LNCaP clone FGC (cell line): ENCODE measurements around the gene RELN.
A peak's percentile ranks its signal among the peaks of the same experiment; 100 is the strongest.

Experiments
- DNase-seq: peaks from one replicate; pipeline ENCODE4 v3.0.0-alpha.2; 2011; ENCODE audit warnings: low read depth
- H3K4me3 ChIP-seq: 2 replicates; pipeline ENCODE4 v1.5.1; 2011; ENCODE audit warnings: mild to moderate bottlenecking, low read depth, low read length, control low read depth
- CTCF ChIP-seq: IDR thresholded peaks from 2 replicates; pipeline ENCODE4 v1.5.1; 2012; ENCODE audit warnings: mild to moderate bottlenecking; ENCODE audit not compliant: control insufficient read depth, insufficient read depth; ENCODE audit errors: extremely low read depth

The RELN gene

GRCh38 chr7:103445228-103446048, 544.0 kb downstream of the RELN start:
- H3K4me3 ChIP-seq, result no peak overlapping the region
- TF ChIP-seq CTCF, result no peak
- no peak for DNase-seq

- DNase-seq, result no peak
- H3K4me3 ChIP-seq, result no peak overlapping the region
- TF ChIP-seq CTCF, result no peak
Measured at GRCh38 chr7:103439661-103440060, 549.8 kb downstream of the RELN start.

- DNase-seq, result no peak
- TF ChIP-seq CTCF, result no peak
- no peak overlapping the region for H3K4me3 ChIP-seq
Measured at GRCh38 chr7:103437623-103438022, 551.8 kb downstream of the RELN start.

GRCh38 chr7:103432712-103433111, 556.7 kb downstream of the RELN start:
- TF ChIP-seq CTCF, result no peak
- peak; percentile 19 for DNase-seq
- H3K4me3 ChIP-seq, result no peak overlapping the region

- H3K4me3 ChIP-seq, result no peak overlapping the region
- no peak for DNase-seq
- TF ChIP-seq CTCF, result peak; percentile 35
Measured at GRCh38 chr7:103425177-103425576, 564.3 kb downstream of the RELN start.

GRCh38 chr7:103423467-103424179, 565.8 kb downstream of the RELN start:
- TF ChIP-seq CTCF, result no peak
- H3K4me3 ChIP-seq, result no peak overlapping the region
- DNase-seq, result no peak
